OCI-LY1 (cell line): Measurements from ENCODE around the gene DCTD.
A peak's percentile ranks its signal among the peaks of the same experiment; 100 is the strongest.

Experiments used
- H2AFZ ChIP-seq: fragments of 200-600 bp; sonication (generic), shearing (Covaris generic); 2 replicates; pipeline ENCODE4 v1.6.0; 2014; ENCODE audit warnings: antibody characterized with exemption, mild to moderate bottlenecking, low read length
- H3F3A ChIP-seq: fragments of 200-600 bp; sonication (generic), shearing (Covaris generic); 2 replicates; pipeline ENCODE4 v1.6.0; 2014; ENCODE audit warnings: mild to moderate bottlenecking, antibody characterized with exemption, low read length, moderate library complexity; ENCODE audit not compliant: insufficient read depth
- H3K27ac ChIP-seq: fragments of 200-600 bp; sonication (generic); 2 replicates; pipeline ENCODE4 v1.5.1; 2014; ENCODE audit warnings: low read length, mixed run types, mild to moderate bottlenecking, low read depth; ENCODE audit not compliant: poor library complexity, severe bottlenecking
- H3K27me3 ChIP-seq: fragments of 200-600 bp; sonication (generic); 2 replicates; pipeline ENCODE4 v1.6.0; 2014; ENCODE audit warnings: antibody characterized with exemption, mild to moderate bottlenecking, low read length, moderate library complexity; ENCODE audit not compliant: insufficient read depth
- H3K36me3 ChIP-seq: fragments of 200-600 bp; sonication (generic); 2 replicates; pipeline ENCODE4 v1.6.1; 2014; ENCODE audit warnings: mild to moderate bottlenecking, antibody characterized with exemption, low read length, moderate library complexity, mixed read lengths; ENCODE audit not compliant: insufficient read depth
- H3K4me1 ChIP-seq: fragments of 200-600 bp; sonication (generic); 2 replicates; pipeline ENCODE4 v1.5.1; 2014; ENCODE audit warnings: mild to moderate bottlenecking, low read length, moderate library complexity; ENCODE audit not compliant: insufficient read depth, severe bottlenecking
- H3K4me2 ChIP-seq: fragments of 200-600 bp; sonication (generic), shearing (Covaris generic); 2 replicates; pipeline ENCODE4 v1.6.1; 2014; ENCODE audit warnings: low read length
- H3K4me3 ChIP-seq: fragments of 200-600 bp; sonication (generic); 2 replicates; pipeline ENCODE4 v1.5.1; 2014; ENCODE audit warnings: low read length, low read depth, mild to moderate bottlenecking, mixed read lengths; ENCODE audit not compliant: poor library complexity, severe bottlenecking
- H3K79me2 ChIP-seq: fragments of 200-600 bp; shearing (Covaris generic); 2 replicates; pipeline ENCODE4 v1.6.1; 2016; ENCODE audit warnings: mixed run types, low read length, mixed read lengths; ENCODE audit not compliant: insufficient read depth
- H3K9ac ChIP-seq: fragments of 200-600 bp; sonication (generic), shearing (Covaris generic); 2 replicates; pipeline ENCODE4 v1.6.1; 2014; ENCODE audit warnings: mild to moderate bottlenecking, low read length, mixed read lengths
- H3K9me2 ChIP-seq: fragments of 200-600 bp; sonication (generic), shearing (Covaris generic); 2 replicates; pipeline ENCODE4 v1.6.1; 2014; ENCODE audit warnings: low read depth, mild to moderate bottlenecking, low read length, mixed read lengths
- H3K9me3 ChIP-seq: fragments of 200-600 bp; shearing (Covaris generic); 2 replicates; pipeline ENCODE4 v1.6.1; 2014; ENCODE audit warnings: low read length, mixed read lengths
- H4K20me1 ChIP-seq: fragments of 200-600 bp; sonication (generic), shearing (Covaris generic); 2 replicates; pipeline ENCODE4 v1.6.0; 2016; ENCODE audit warnings: mild to moderate bottlenecking, low read length; ENCODE audit not compliant: insufficient read depth
- EZH2 ChIP-seq: fragments of 200-600 bp; sonication (generic), shearing (Covaris generic); IDR thresholded peaks from 2 replicates; pipeline ENCODE4 v1.8.0; 2017; ENCODE audit warnings: borderline replicate concordance, mixed run types, mild to moderate bottlenecking, antibody characterized with exemption, low read length, moderate library complexity, mixed read lengths
- TF ChIP-seq, protein P1 (sequence below): fragments of 200-600 bp; sonication (generic), shearing (Covaris generic); IDR thresholded peaks from 2 replicates; pipeline ENCODE4 v1.5.1; 2017; ENCODE audit warnings: mild to moderate bottlenecking, antibody characterized with exemption, low read length, moderate library complexity, mixed read lengths

Gene DCTD

DNA sequence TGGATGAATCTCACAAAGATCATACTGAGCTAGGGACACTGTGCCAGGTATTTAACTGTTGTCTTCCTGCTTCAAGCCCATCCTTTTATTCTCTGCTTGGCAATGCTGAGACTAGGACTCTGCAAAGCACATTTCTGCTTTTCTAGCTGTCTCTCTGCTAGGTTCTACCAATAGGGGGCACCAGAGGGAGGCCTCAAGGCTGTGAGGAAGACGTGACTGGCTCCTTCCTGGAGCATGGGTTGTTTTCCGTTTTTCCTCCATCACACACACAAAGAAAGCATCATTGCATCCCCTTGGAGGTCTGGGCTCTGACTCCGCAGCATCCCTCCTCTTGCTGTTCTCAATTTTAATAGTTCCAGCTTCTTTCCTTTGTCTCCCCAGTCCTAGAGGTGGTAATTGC lies 10.9 kb upstream of the DCTD start:
- no peak for TF ChIP-seq EZH2
- TF ChIP-seq, protein P1, sequence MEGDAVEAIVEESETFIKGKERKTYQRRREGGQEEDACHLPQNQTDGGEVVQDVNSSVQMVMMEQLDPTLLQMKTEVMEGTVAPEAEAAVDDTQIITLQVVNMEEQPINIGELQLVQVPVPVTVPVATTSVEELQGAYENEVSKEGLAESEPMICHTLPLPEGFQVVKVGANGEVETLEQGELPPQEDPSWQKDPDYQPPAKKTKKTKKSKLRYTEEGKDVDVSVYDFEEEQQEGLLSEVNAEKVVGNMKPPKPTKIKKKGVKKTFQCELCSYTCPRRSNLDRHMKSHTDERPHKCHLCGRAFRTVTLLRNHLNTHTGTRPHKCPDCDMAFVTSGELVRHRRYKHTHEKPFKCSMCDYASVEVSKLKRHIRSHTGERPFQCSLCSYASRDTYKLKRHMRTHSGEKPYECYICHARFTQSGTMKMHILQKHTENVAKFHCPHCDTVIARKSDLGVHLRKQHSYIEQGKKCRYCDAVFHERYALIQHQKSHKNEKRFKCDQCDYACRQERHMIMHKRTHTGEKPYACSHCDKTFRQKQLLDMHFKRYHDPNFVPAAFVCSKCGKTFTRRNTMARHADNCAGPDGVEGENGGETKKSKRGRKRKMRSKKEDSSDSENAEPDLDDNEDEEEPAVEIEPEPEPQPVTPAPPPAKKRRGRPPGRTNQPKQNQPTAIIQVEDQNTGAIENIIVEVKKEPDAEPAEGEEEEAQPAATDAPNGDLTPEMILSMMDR = peak; percentile 34; the same call in 1 of the 2 replicates

DNA sequence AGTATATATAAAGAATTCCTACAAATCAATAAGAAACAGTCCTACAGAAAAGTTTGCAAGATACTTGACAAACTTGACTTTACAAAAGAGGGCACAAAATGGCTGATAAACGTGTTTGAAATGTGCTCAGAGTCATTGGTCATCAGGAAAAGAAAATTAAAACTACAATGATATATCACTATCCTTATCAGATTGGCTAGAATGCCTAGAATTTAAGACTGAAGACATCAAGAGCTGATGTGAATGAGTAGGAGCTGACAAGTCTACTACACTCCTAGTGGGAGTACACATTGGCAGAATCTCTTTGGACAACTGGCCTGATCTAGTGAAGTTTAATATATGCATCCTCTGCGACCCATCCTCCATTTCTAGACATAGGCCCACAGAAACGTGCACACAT lies 10.3 kb upstream of the DCTD start:
- Histone ChIP-seq H4K20me1 (no peaks in the 10 kb centered on the region), H3K79me2 (no peaks in the 10 kb centered on the region), H3K9ac (no peak overlapping the region), H3K36me3 (no peaks in the 10 kb centered on the region), H3K4me1 (no peaks in the 10 kb centered on the region), H3K4me2 (no peak overlapping the region), H2AFZ (no peak overlapping the region), H3K9me2 (no peaks in the 10 kb centered on the region), H3K9me3 (no peaks in the 10 kb centered on the region), H3F3A (no peaks in the 10 kb centered on the region), H3K4me3 (no peak overlapping the region), H3K27ac (no peak overlapping the region), H3K27me3 (no peaks in the 10 kb centered on the region)
- TF ChIP-seq, protein P1 = no peak
- no peak for TF ChIP-seq EZH2

More for the DNA sequence above, 10.9 kb upstream of the DCTD start:
- H3K79me2 ChIP-seq = no peaks in the 10 kb centered on the region
- H4K20me1 ChIP-seq = no peaks in the 10 kb centered on the region
- no peaks in the 10 kb centered on the region for H3K36me3 ChIP-seq
- H3K9me3 ChIP-seq = no peaks in the 10 kb centered on the region
- H3K27ac ChIP-seq = no peak overlapping the region
- H2AFZ ChIP-seq = no peak overlapping the region
- no peak overlapping the region for H3K4me2 ChIP-seq
- no peaks in the 10 kb centered on the region for H3F3A ChIP-seq
- H3K9ac ChIP-seq = no peak overlapping the region
- no peaks in the 10 kb centered on the region for H3K9me2 ChIP-seq
- H3K27me3 ChIP-seq = no peaks in the 10 kb centered on the region
- no peak overlapping the region for H3K4me3 ChIP-seq
- H3K4me1 ChIP-seq = no peaks in the 10 kb centered on the region

DNA sequence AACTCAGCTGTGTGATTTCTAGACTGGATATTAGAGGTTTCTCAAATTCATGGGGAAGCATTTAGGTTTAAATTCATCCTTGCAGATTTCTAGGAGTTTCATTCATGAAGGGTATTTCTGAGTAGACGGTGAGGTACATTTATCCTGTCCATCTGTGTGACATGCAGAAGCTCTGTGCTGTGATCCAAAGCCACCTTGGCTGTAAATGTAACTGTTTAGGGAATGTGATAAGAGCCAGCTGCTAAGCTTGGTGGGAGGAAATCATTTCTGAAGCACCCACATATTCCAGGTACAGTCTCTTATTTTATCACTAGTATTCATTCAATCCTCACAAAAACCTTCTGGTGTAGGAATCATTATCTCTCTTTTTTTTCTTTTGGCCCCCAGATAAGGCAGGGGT lies 8.7 kb upstream of the DCTD start:
- Histone ChIP-seq H3K27ac (no peak overlapping the region), H3K4me1 (no peaks in the 10 kb centered on the region), H2AFZ (no peak overlapping the region), H3K79me2 (no peaks in the 10 kb centered on the region), H3K4me3 (no peak overlapping the region), H3K9ac (no peak overlapping the region), H3K27me3 (no peaks in the 10 kb centered on the region), H3F3A (no peaks in the 10 kb centered on the region), H4K20me1 (no peaks in the 10 kb centered on the region), H3K9me2 (no peaks in the 10 kb centered on the region), H3K9me3 (no peaks in the 10 kb centered on the region), H3K36me3 (no peaks in the 10 kb centered on the region), H3K4me2 (no peak overlapping the region)
- TF ChIP-seq EZH2 = no peak
- TF ChIP-seq, protein P1 = no peak
